C1 segment of cervical spinal cord (tissue), 14 donors: ENCODE data around the gene APEH.
A peak's percentile ranks its signal among the peaks of the same experiment; 100 is the strongest.

Experiments
- DNase-seq, 14 donors: peaks; one replicate each; lab custom pipeline; 2025; lab: John Stamatoyannopoulos, UW

Gene APEH

DNA sequence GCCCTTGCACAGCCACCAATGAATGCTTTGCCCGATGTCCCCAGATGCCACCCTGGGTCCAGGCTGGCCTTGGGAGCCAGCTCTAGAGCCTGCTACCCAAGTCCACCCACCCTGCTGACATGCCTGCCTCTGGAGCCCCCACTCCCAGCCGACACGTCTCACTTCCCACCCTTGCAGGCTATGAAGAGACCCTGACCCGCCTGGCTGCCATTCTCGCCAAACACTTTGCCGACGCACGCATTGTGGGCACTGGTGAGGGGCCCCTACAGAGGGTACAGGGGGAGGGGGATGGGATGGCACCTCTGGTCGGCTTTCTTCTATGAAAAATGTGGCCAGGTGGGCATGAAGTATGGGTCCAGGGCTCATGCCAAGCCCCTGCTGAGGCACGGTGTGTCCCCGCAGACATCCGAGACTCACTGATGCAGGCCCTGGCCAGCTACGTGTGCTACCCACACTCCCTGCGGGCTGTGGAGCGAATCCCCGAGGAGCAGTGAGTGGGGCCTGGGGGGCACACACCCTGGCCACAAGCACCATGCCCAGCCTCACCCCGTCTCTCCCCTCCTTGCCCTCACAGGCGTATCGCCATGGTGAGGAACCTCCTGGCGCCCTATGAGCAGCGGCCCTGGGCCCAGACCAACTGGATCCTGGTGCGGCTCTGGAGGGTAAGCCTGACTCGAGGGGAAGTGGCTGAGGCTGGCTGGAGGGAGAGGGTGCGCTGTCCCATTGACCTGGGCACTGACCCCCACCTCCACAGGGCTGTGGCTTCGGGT, 39.4 kb downstream of the APEH start:
- DNase-seq = no peak

DNA sequence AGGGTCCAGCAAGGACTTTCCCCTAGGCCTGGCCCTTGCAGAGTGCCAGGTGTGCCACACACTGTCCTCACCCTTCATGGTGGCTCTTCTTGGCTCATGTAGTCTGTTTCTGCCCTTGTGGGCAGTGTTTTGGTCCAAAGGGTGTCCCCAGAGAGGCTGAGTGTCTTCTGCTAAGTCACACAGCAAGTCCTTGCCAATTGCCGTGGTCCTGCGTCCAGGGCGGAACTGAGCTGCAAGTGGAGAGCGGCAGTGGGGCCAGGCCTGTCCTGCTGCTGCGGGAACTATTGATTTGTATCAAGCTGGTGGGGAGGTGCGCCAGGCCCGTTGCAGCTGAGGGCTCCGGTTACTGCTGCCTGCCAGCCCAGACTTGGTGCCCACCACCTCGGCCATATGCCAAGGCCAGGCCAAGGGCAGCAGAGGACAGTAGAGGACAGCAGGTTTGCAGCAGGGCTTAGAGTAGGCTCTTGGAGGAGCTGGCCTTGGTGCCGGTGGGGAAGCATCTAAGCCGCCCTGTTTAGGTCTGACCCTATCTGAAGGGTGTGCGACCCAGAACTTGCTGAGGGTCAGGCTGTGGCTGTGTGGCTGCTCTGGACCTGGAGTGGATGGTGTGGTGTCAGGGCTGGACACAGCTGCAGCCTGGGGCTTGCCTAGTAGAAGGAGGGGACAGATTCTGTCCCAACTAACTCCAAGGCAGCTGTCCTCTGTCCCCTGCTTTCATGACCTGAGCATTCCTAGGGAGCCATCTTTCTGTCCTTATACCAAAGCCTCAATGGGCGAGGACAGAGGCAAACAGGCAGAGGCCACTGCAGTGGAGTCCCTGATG, 40.8 kb downstream of the APEH start:
- no peak for DNase-seq

DNA sequence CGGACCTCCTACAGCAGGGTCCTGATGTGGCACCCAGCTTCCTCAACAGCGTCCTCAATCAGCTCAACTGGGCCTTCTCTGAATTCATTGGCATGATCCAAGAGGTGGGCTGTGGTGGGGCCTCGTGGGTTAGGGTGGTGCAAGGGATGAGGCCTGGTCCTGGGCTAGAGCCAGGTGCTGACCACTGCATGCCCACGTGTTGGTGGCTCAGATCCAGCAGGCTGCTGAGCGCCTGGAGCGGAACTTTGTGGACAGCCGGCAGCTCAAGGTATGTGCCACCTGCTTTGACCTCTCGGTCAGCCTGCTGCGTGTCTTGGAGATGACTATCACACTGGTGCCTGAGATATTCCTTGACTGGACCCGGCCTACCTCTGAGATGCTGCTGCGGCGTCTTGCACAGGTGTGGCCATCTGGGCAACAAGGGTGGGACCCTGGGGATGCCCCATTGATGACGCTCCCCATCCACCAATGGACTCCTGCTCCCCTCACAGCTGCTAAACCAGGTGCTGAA, 41.5 kb downstream of the APEH start:
- DNase-seq = no peak

DNA sequence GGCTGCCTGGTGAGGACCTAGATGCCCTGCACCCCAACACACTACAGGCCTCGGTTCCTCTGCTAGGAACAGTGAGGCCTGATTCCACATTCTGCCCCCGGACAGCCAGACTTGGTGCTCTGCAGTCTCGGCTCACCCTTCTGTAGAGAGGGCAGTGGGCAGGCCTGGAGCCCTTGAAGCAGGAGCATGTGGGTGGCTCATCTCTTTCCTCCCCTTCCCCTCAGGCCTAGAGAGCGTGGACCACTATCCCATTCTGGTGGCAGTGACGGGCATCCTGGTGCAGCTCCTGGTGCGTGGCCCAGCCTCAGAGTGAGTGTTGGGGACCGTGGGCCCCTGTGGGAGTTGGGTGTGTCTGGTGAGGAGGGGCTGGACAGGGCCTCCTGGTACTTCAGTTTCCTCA, 42.0 kb downstream of the APEH start:
- DNase-seq = no peak

DNA sequence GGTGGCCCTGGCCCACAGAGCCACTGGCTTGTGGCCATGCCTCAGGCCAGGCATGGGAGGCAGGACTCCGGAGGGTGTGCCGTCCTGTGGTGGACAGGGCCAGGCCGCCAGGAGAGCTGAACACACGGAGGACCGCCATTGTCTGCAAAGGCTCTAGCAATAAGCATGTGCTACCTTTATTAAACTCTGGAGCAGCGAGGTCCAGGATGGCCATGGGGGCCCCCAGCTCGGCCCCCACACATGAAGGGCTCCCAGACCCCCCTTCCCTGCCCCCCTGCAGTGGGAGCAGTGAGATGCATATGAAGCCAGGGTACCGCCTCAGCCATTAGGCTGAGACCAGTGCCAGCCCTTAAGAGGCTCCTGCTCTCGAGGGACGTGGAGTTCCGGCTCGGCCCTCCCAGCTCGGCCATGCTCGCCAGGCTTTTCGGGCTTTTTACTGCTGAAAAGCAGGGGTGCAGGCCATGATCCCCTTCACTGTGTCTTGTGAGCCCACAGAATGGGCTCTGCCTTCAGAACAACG, 42.6 kb downstream of the APEH start:
- no peak for DNase-seq

DNA sequence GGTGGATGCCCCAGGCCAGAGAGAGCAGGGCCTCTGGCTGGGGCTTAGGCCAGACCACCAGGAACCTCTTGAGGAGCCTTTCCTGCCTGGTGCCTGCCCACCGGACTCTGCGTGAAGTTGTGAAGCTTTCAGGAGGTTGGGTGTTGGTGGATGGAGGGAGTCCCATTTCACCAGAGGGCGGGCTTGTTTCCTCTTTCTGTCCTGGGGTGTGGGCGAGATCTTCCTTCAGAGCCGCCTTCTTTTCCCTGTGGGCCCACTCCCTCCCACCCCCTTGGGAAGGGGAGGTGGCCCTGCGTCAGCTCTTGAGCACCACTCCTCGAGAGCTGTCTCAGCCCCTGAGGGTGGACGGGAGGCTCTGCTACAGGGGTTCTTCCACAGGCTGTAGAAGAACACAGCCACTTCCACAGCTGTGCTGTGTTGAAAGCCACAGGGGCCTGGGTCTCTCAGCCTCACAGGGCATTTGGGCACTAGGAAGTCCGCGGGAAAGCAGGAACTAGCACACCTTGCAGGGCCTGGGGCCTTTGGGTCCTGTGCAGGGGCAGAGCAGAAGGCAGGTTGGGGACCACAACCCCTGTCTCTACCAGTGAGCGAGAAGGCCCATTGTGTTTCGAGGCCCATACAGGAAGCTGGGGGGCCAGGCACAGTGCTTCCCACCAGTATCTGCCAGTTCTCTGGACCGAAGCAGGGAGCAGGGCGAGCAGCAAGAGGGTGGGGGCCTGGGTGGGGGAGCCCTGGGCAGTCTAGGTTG, 43.2 kb downstream of the APEH start:
- no peak for DNase-seq

DNA sequence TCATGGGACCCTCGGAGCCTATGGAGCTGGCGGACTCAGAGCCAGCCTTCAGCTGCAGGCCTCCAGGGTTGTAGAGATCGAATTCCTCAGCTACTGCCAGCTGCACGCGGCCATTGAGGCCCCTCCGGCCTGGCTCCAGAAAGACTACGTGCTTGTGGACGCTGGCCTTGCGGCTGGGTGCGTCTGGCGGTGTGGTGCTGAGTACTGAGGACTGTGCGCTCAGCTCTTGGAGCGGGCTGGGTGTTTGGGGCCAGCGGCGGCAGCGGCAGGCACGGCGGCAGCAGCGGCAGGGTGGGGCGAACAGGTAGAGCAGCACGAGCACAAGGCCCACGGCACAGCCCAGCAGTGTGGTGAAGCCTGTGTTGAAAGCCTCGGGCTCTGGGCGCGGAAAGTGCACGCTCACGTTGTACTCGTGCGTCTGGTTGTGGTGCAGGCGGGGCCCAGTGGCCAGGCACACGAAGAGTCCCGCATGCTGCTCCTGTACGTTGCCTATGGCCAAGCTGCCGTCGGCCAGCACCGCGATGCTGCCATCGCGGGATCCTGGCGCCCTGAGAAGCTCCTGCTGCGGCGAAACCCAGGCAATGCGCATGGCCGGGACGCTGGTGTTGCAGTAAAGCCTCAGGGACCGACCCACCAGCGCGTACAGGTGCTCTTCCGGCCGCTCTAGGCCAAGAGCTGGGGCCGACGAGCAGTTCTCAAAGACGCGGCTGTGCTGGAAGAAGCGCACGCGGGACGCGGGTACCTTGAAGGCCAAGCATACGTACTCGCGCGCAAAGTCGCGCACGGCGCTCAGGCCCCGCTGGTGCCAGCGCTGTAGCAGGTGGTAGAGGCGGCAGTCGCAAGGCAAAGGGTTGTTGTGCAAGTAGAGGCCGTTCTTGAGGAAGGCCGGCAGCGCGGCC, 44.1 kb downstream of the APEH start:
- DNase-seq = no peak

DNA sequence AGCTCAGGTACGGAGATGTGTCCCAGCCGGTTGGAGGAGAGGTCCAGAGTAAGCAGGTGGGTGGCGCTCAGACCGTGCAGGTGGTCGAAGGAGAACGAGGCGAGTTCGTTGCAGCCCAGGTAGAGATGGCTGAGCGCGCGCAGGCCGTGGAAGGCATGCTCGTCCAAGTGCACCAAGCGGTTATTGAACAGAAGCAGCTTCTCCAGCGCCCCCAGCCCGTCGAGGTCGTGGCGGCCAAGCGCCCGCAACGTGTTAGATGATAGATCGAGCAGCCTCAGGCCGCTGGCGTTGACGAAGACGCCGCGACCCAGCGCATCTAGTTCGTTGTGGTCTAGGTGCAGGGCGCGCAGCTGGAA, 44.7 kb downstream of the APEH start:
- no peak for DNase-seq

DNA sequence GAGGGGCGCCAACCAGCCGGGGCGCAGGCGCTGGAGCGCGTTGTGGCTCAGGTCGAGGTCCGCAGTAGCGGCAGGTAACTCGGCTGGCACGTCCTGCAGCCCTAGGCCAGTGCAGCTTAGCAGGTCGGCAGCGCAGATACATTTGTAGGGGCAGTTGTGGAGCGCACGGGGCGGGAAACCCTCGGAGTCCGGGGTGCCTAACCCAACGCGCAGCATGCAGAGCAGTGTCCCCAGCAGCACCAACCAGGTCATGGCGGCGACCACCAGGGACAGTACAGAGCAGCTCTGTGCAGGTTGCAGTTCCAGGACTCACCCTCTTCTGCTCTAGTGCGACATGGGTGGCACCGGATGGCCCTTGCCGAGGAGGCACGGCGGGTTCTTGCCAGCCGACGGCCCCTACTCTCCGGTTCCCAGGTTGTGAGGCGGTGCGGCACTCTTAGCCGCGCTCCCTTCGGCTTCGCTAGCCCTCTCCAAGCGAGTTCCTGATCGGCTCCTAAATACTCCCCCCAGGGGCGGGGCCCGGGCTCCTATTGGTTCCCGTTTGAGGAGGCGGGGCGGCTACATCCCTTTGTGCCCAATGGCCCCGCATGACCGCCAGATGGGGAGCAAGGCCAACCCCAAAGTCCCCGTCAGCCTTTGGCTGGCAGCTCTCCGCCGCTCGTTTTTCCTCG, 45.2 kb downstream of the APEH start, which contains the start of gene AMIGO3:
Gene AMIGO3 (minus strand): TSS at position 471 of the 671 bp plus-strand sequence. CDS start 219 bp downstream, at position 252.
- peak; percentile 47 to 94 (median 86) for DNase-seq

DNA sequence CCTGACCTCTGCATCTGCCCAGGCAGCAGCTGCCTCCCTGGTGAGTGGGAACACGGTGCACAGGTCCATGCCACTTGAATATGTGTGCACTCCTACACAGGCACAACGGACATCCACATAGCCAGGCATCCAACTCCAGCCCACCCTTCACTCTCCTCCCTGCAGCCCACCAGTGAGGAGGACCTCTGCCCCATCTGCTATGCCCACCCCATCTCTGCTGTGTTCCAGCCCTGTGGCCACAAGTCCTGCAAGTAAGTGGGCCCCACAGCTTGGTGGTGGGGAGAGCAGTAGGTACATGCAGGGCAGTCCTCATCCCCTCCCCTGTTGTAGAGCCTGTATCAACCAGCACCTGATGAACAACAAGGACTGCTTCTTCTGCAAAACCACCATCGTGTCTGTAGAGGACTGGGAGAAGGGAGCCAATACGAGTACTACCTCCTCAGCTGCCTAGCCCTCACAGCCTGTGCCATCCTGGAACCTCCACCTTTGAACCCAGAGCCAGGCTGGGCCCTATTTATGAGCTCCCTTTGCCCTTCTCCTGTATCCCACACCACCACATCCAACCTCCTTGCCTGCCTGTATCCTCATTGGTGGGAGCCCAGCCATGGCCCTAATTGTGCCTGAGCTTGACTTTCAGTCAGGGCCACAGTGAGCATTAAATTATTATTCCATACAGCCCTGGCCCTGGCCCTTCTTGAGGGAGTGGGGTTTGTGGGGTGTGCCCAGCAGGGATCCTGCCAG, 46.9 kb downstream of the APEH start:
- no peak for DNase-seq

DNA sequence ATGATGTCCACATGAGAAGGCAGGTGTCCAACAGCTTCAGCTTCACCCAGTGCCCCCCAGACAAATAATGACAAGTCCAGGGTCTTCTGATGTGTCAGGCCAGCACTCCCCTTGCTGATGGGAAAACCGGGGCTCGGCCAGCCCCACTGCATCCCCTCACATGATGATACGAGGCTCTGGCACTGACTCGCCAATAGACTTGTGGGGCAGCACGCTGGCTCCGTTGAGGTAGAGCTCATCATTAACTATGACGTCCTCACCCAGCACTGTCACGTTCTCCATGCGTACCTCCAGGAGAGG, 47.4 kb downstream of the APEH start:
- no peak for DNase-seq

DNA sequence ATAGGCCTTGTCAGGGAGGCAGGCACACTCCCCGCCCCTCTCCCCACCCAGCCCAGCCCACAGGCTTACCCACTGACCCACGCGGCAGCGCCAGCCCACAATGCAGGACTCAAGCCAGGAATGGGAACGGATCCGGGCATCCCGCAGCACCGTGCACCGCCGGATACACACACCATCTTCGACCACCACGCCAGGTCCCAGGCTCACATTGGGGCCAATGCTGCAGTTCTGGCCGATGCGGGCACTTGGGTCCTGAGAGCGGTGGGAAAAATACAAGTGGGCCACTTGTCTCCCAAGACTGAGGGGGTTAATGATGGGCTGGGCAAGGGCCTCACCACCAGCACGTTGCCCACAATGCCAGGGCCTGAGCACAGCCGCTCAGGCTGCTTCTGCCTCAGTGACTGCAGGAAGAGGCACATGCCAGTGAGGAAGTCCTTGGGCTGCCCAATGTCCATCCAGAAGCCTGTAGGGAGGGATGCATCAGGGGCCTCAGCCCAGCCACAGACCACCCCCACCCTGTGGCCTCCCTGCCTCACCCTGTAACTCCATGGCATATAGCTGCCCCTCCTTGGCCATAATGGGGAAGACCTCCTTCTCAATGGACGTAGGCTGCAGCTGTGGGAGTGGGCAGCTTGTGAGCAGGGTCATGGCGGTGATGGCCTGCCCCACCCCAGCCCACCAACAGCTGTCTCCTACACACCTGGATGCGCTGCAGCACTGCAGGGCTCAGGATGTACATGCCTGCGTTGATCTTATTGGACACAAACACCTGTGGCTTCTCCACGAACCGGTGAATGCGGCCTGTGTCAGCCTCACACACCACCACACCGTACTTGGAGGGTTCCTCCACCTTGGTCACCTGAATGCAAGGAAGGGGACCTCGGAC, 48.0 kb downstream of the APEH start:
- DNase-seq = no peak

DNA sequence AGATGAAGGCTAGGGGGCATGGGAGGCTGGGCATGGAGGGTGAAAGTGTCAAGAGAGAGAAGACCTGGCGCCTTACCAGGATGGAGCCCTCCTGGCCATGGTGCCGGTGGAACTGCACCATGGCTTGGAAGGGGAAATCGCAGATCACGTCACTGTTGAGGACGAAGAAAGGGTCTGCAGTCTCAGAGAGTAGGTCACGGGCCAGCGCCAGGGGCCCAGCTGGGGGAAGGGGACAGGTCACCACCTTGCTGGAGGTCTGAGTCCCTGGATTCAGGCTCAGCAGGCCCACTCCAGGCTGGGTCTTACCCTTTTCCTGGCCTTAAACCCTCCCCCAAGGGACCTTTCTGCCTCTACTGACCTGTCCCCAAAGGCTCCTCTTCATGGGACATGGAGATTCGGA, 48.7 kb downstream of the APEH start:
- no peak for DNase-seq

DNA sequence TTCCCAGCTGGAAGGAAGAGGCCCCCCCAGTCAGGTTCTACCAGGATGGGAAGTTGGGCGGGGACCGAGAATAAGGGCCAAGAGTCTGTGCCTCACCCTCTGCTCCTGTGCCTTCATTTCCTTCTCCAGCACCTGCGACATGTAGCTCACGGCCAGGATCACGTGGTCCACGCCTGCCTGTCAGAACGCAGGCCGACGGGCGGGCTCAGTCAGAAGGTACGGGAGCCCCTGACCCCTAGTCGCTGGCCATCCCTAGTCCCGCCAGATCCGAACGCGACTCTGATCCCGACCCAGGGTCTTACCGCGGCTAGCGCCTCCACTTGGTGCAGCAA, 49.1 kb downstream of the APEH start:
- DNase-seq = peak in 5 of 14 donors; percentile 33 to 56 (median 42)

DNA sequence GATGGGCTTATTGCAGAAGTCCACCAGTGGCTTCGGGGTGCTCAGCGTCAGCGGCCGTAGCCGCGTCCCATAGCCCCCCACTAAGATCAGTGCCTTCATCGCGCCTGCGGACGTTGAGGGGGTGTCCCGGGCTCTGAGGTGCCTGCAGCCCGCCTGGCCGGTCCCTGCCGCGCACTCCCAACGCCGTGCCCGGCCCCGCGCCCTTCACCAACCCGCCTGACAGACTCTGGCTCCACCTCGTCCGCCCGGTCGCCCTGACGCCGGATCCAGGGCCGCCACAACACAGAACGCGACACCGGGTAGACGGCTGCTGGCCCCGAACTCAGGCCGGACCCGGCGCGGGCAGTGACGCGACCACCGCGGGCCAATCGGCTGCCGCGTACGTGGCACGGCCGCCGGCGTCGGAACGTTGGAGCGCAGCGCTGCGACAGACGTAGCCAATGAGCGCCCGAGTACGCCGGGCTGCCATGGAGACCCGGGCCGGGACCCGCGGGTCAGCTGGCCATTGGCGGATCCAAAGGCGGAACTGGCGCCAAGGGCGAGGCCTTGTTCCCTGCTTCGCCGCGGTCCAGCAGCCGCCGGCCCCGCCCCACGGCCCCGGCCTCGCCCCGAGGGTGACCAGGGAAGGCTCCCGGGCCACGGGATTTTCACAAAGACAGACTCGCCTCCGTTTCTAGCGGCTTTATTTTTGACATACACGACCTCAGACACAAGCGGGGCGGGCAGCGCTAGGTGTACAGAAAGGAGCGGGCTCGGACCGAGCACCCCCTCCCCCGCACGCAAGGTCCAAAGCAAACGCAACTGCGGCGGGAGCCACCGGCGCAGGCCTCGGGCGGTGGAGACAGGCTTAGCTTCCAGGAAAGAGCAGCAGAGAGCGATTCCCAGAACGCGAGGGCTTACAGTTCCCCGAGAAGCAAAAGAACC, 49.7 kb downstream of the APEH start, which contains the start of gene GMPPB:
Gene GMPPB (minus strand): TSS at position 324 of the 924 bp plus-strand sequence. CDS start 225 bp downstream, at position 99.
- peak; percentile 56 to 96 (median 90) for DNase-seq

DNA sequence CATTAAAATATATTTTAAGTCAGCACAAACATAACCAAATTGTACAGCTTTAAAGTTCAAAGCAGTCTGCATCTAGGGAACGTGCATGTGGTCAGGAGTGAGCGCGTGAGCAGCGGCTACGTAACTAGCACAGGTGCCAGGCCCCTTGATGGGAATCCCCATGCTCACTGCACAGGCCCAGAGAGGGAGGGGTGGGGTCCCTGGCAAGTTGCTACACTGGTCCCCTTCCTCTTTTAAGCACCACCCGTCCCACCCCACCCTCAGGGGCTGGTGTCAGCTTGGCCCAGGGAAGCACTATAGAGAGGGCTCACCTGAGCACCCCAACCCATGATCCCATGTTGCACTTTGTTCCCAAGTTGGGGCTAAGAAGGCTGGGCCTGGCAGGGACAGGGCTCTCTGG, 50.4 kb downstream of the APEH start:
- no peak for DNase-seq

DNA sequence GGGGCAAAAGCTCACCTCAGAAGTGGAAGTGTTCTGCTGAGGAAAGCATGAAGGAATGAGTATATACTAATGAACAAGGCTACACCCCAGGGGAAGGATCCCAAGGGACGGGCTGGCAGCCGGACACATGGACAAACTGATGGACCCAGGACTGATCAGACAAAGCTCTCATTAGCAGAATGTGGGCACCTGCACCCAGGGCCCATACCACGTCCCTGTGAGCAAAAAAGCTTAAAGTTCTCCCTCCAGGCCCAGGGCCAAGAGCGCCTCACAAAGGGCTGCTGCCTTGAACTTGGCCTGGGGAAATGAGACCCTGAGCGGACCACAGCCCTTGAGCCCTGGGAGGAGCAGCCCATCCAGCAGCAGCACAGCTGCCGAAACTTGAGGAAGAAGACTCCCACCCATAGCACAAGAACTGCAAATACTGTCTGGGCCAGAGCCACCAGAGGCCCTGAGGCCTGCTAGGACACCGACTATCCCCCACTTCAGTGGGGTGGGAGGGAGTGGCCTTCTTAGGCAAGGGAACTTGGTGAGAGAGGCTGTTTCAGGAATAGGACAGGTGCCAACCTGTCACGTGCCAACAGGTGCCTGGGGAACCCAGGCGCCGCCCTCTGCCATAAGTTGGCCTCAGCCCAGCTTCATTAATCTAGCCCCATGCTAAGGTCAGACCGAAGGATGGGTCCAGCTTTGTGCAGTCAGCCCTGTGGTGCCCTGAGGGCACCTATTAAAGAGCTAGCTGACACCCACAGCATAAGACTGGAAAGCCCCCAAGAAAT, 51.9 kb downstream of the APEH start:
- no peak for DNase-seq
